Heart right ventricle (tissue), 16 donors: Measurements from ENCODE around the gene JPH2. TPM values are rescaled to one million over a fixed set of nuclear protein-coding genes. Genes with fewer than 3 reads are reported as not detected.

Experiments used
- ATAC-seq, 8 donors: fragments of 200-7000 bp; cut with Tn5 transposase; one replicate each; pipeline ENCODE4 v1.9.1; 2020; ENCODE audit warnings: mild to moderate bottlenecking in 8 of 8, moderate library complexity in 8 of 8, moderate number of reproducible peaks in 1 of 8
- DNase-seq, 2 donors: peaks; one replicate each; pipeline ENCODE4 v3.0.0-alpha.2; 2020
- H3K27ac ChIP-seq, 10 donors: fragments of 200-600 bp; sonication (generic) in 2 of 10; one replicate each; pipeline versions ENCODE4 v1.5.0 to v1.8.0; 2020 to 2022; ENCODE audit warnings: mild to moderate bottlenecking in 3 of 10
- H3K27me3 ChIP-seq, 7 donors: fragments of 200-600 bp; one replicate each; pipeline ENCODE4 v1.8.0; 2021 to 2022; ENCODE audit warnings: mild to moderate bottlenecking in 2 of 7
- H3K36me3 ChIP-seq, 9 donors: fragments of 200-600 bp; sonication (generic) in 1 of 9; one replicate each; pipeline versions ENCODE4 v1.5.0 to v1.8.0; 2020 to 2022; ENCODE audit warnings: mild to moderate bottlenecking in 2 of 9
- H3K4me1 ChIP-seq, 9 donors: fragments of 200-600 bp; sonication (generic) in 1 of 9; one replicate each; pipeline versions ENCODE4 v1.5.0 to v1.8.0; 2020 to 2022; ENCODE audit warnings: mild to moderate bottlenecking in 4 of 9
- H3K4me3 ChIP-seq, 10 donors: fragments of 200-600 bp; sonication (generic) in 2 of 10; one replicate each; pipeline versions ENCODE4 v1.5.0 to v1.8.0; 2020 to 2022; ENCODE audit warnings: mild to moderate bottlenecking in 7 of 10, moderate library complexity in 2 of 10
- H3K9me3 ChIP-seq, 11 donors: fragments of 200-600 bp in 10 of 11; sonication (generic) in 2 of 11; one replicate each; pipeline versions ENCODE4 v1.5.0 to v1.8.0; 2013 to 2022; ENCODE audit warnings: mild to moderate bottlenecking in 2 of 11, control low read depth in 1 of 11, moderate library complexity in 1 of 11
- WGBS, 2 donors: extraction: QIAGEN DNeasy Blood & Tissue Kit; methylation state at CpG; one replicate each; pipeline ENCODE4 v1.1.7; 2013; ENCODE audit warnings: inconsistent platforms in 1 of 2; 5-methylcytosine and 5-hydroxymethylcytosine counted together
- intact Hi-C, 10 donors: fragments of 100-400 bp; cut with DNase I; formaldehyde crosslinking; loops; one replicate each; pipeline versions ENCODE4 v1.11.1 to v1.14.2; 2022
- polyA plus RNA-seq, 2 donors: library from polyadenylated mRNA; stranded (reverse); fragments of 200-250 nt; gene quantifications; one replicate each; pipeline ENCODE4 v1.2.3, GENCODE V29; 2013
- total RNA-seq, 10 donors: library from RNA; stranded (reverse); fragmentation: NEBNext Ultra II Directional in 3 of 10; extraction: Animal tissue kit (Norgen Biotek cat#: 25700) in 3 of 10; gene quantifications; one replicate each; pipeline versions ENCODE4 v1.2.1 to v1.2.4, GENCODE V29; 2021 to 2023
- TF ChIP-seq, protein P1 (sequence below), 9 donors: fragments of 200-600 bp; sonication (generic) in 2 of 9; IDR thresholded peaks; one replicate each; pipeline versions ENCODE4 v1.5.0 to v1.8.0; 2021 to 2022; ENCODE audit warnings: antibody characterized with exemption in 9 of 9, mild to moderate bottlenecking in 5 of 9, moderate library complexity in 1 of 9
- donor health status: Arrhythmogenic right ventricular cardiomyopathy.
- donor health status: ischemic (EF 13 %, LVEDD 7.1; RV severe dilation, severe dysfunction).
- donor health status: healthy with polysubstance abuse.
- donor health status: DM: no; HTN: yes; CAD: no.
- donor health status: DM: no; HTN: no; CAD: no.
- donor health status: ischemic (EF 25% LVEDD 6.9; RV normal size, moderate dysfunction).
- donor health status: ischemic (EF 25% LVEDD 5.7; RV mildly dilated, moderate dysfunction).
- donor health status: healthy.
- donor health status: DM: yes; HTN: yes; CAD: no.
- donor health status: Ischemic cardiomyopathy.
- donor health status: ischemic (EF 35%, LVEDD 5.7; RV mildly dilated, moderate dysfunction).
- donor health status: nonischemic (EF 11% LVEDD 7.7; RV severe dilation, severe dysfunction).
- donor health status: DM: yes; HTN: yes; CAD: no.
- donor health status: PGD.
- donor health status: ischemic (EF 29% LVEDD 5.4; RV normal size, mild dysfunction).
- donor health status: nonischemic (EF 23%, LVEDD 6.1; RV moderate dilation, normal function).

JPH2 gene
- total and polyA plus RNA-seq, 12 donors = 61.9 to 215 (median 146) TPM

DNA sequence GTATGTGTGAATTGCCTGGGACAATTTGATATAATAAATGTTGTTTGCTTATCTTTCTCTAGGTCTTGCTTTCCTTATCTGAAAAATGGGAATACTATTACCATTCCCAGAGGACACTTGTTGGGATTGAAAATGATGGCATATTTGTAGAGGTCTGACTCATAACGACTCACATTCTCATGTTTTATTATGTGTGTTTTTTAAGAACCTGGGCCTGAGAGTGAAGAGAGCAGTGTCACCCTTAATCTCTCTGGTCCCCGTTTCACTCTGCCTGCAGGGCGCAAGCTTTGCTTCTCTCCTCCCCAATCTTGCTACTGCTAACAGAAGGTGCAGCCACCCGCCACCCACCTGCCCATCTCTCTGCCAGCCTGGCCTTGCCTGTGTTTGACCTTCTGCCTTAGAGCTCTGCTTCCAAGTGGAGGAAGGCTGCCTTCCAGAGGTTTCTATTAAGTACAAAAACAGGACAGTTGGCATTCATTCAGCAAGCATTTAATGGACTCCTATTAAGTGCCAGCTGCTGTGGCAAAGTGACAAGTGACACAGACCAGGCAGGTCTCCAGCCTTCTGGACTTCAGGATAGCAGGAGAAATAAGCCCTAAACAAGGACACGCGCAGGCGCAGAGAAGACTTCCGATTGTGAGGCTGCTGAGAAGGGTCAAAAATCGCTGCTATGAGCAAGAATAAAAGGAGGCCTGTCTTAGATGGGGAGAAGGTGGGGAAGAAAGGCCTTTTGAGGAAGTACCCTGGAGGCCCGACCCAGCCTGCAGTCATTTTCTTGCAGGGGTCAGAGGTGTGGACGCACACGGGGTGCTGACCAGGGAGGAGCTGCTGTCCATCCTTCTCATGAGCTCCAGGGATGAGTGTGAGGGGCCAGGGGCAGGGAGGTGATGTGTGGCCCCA lies 112.5 kb downstream of the JPH2 start:
- ATAC-seq = peak; percentile 62 to 91 (median 84)
- Histone ChIP-seq H3K27ac (peak overlapping the region in 8 of 10 donors; percentile 29 to 68 (median 58)), H3K27me3 (no peaks in the 10 kb centered on the region), H3K4me3 (no peak overlapping the region), H3K9me3 (no peaks in the 10 kb centered on the region), H3K4me1 (peaks cover 0 to 49% (median 5%) of the 10 kb centered on the region in 9 donors), H3K36me3 (no peaks in the 10 kb centered on the region)
- intact Hi-C loops = loop anchor here in 3 of 10 donors (5.0 to 10.0 kb wide), 4 partner anchors 230 to 620 kb away; partner anchors contain the start of gene SRSF6 (in 1 of the 3)
- peak; percentile 48 to 68 for DNase-seq
- TF ChIP-seq, protein P1, sequence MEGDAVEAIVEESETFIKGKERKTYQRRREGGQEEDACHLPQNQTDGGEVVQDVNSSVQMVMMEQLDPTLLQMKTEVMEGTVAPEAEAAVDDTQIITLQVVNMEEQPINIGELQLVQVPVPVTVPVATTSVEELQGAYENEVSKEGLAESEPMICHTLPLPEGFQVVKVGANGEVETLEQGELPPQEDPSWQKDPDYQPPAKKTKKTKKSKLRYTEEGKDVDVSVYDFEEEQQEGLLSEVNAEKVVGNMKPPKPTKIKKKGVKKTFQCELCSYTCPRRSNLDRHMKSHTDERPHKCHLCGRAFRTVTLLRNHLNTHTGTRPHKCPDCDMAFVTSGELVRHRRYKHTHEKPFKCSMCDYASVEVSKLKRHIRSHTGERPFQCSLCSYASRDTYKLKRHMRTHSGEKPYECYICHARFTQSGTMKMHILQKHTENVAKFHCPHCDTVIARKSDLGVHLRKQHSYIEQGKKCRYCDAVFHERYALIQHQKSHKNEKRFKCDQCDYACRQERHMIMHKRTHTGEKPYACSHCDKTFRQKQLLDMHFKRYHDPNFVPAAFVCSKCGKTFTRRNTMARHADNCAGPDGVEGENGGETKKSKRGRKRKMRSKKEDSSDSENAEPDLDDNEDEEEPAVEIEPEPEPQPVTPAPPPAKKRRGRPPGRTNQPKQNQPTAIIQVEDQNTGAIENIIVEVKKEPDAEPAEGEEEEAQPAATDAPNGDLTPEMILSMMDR (IDR thresholded peaks at IDR 0.05) = no peak
- WGBS, 2 donors = 45 to 71% methylated on average over 12 of the region's 12 CpGs

GRCh38 chr20:44073675-44074071 lies 113.3 kb downstream of the JPH2 start:
- intact Hi-C loops = loop anchor here in 2 of 10 donors (5.0 to 10.0 kb wide), 3 partner anchors 229 to 619 kb away; partner anchors contain the start of gene SRSF6 (in 1 of the 2)
- H3K9me3 ChIP-seq = no peaks in the 10 kb centered on the region
- peaks cover 0 to 57% (median 5%) of the 10 kb centered on the region in 9 donors for H3K4me1 ChIP-seq
- no peaks in the 10 kb centered on the region for H3K36me3 ChIP-seq
- ATAC-seq (no peak), DNase-seq (no peak)
- H3K27ac ChIP-seq = peak overlapping the region in 1 of 10 donors; percentile 39
- TF ChIP-seq, protein P1 (IDR thresholded peaks at IDR 0.05) = no peak
- no peak overlapping the region for H3K4me3 ChIP-seq
- H3K27me3 ChIP-seq = peaks cover 0 to 2% (median 0%) of the 10 kb centered on the region in 7 donors
- WGBS, 2 donors = 74 to 83% methylated on average over 6 of the region's 6 CpGs

GRCh38 chr20:44073011-44073674 lies 113.8 kb downstream of the JPH2 start:
- peaks cover 0 to 62% (median 5%) of the 10 kb centered on the region in 9 donors for H3K4me1 ChIP-seq
- no peak overlapping the region for H3K4me3 ChIP-seq
- no peak for ATAC-seq
- intact Hi-C loops = loop anchor here in 2 of 10 donors (5.0 to 10.0 kb wide), 3 partner anchors 228 to 618 kb away; partner anchors contain the start of gene SRSF6 (in 1 of the 2)
- peaks cover 0 to 6% (median 0%) of the 10 kb centered on the region in 7 donors for H3K27me3 ChIP-seq
- no peaks in the 10 kb centered on the region for H3K36me3 ChIP-seq
- no peak for DNase-seq
- WGBS, 2 donors = 63 to 83% methylated on average over 16 of the region's 16 CpGs
- no peaks in the 10 kb centered on the region for H3K9me3 ChIP-seq
- TF ChIP-seq, protein P1 (IDR thresholded peaks at IDR 0.05) = no peak
- H3K27ac ChIP-seq = no peak overlapping the region

DNA sequence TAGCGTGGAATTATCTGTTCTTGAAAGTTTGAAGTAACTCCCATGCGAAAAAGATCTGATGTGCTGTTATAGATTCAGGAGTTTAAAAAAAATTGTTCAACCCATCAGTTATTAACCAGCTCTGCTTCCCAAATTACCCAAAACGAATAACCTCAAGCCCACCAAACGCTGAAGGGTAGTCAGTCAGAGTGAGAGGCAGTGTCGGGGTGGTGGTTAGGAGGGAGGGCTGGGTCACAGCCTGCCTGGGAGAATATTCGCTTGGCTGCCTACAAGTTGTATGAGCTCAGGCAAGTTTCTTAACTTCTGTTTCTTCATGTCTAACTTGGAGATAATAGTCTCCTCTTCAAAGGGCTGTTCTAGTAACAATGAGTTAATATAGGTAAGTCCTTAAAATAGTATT lies 114.6 kb downstream of the JPH2 start:
- Histone ChIP-seq H3K4me3 (no peak overlapping the region), H3K4me1 (peaks cover 0 to 62% (median 5%) of the 10 kb centered on the region in 9 donors), H3K9me3 (no peaks in the 10 kb centered on the region), H3K27me3 (peaks cover 0 to 6% (median 0%) of the 10 kb centered on the region in 7 donors), H3K36me3 (no peaks in the 10 kb centered on the region), H3K27ac (no peak overlapping the region)
- TF ChIP-seq, protein P1 (IDR thresholded peaks at IDR 0.05) = no peak
- 64 to 79% methylated on average over 6 of the region's 6 CpGs for WGBS, 2 donors
- intact Hi-C loops = loop anchor here in 2 of 10 donors (5.0 to 10.0 kb wide), 3 partner anchors 228 to 618 kb away; partner anchors contain the start of gene SRSF6 (in 1 of the 2)
- ATAC-seq = no peak
- DNase-seq = no peak
